ENCODE data around the gene ASXL2.

DNA sequence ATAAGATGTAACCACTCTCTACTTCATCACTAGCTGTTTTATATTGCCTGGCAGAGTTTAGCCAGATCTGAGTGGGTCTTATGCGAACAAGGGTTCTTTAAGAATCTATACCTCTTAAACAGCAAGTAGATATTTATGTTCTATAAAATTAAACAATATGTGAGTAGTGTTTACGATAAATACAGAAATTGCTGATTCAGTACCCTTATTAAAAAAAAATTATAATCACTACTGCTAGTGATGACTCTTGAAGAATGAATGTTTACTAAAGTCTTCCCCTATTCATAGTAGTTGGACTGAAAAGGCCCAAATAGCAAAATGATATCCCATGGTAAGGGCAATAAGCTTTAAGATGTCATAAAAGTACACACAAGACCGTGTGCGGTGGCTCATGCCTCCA lies 106.2 kb downstream of the ASXL2 start:
- TF ChIP-seq CTCF (IDR thresholded peaks at IDR 0.05; ENCODE audit: insufficient read depth, low read length, poor library complexity, severe bottlenecking) (no peak), EZH2phosphoT487 (conservative IDR thresholded peaks at IDR 0.05; ENCODE audit: low read length) (no peak)
